Esophagus muscularis mucosa (tissue), 4 donors: ENCODE measurements around the gene IL7R.

Experiments
- CTCF ChIP-seq, 3 experiments: fragments of 200-600 bp in 2 of 3; fragments of 450-650 bp in 1 of 3; sonication (generic) in 2 of 3; IDR thresholded peaks; one replicate each; pipeline ENCODE4 v1.5.1; 2017 to 2019; ENCODE audit warnings: antibody characterized with exemption in 3 of 3, mild to moderate bottlenecking in 2 of 3, moderate library complexity in 1 of 3
- EP300 ChIP-seq: sonication (generic); formaldehyde crosslinking; IDR thresholded peaks from one replicate; pipeline ENCODE4 v1.6.1; 2017; ENCODE audit warnings: antibody characterized with exemption
- POLR2A ChIP-seq: fragments of 450-650 bp; IDR thresholded peaks from one replicate; pipeline ENCODE4 v1.6.1; 2017; ENCODE audit warnings: antibody characterized with exemption, moderate library complexity, mild to moderate bottlenecking, low read depth
- POLR2AphosphoS5 ChIP-seq, 2 donors: sonication (generic); formaldehyde crosslinking; IDR thresholded peaks; one replicate each; pipeline ENCODE4 v1.6.1; 2017; ENCODE audit warnings: antibody characterized with exemption in 2 of 2

GRCh38 chr5:35922468-35922867, 65.8 kb downstream of the IL7R start:
- no peak for TF ChIP-seq CTCF (IDR thresholded peaks at IDR 0.05)
- no peak for TF ChIP-seq EP300
- no peak for TF ChIP-seq POLR2AphosphoS5 (IDR thresholded peaks at IDR 0.05)
- TF ChIP-seq POLR2A = no peak
